ENCODE measurements around the gene TMEM107. TPM values are rescaled to one million over a fixed set of nuclear protein-coding genes. Genes with fewer than 3 reads are reported as not detected.
A peak's percentile ranks its signal among the peaks of the same experiment; 100 is the strongest.
"Not testable (repeated sequence)": the region's sequence is repeated elsewhere in the genome, so short reads cannot be mapped to it uniquely, and the experiment has no call there.

Gene TMEM107
- 53.3 and 64.7 TPM in 2 replicates for total RNA-seq (2014; rRNA removed; shearing (Covaris generic))

DNA sequence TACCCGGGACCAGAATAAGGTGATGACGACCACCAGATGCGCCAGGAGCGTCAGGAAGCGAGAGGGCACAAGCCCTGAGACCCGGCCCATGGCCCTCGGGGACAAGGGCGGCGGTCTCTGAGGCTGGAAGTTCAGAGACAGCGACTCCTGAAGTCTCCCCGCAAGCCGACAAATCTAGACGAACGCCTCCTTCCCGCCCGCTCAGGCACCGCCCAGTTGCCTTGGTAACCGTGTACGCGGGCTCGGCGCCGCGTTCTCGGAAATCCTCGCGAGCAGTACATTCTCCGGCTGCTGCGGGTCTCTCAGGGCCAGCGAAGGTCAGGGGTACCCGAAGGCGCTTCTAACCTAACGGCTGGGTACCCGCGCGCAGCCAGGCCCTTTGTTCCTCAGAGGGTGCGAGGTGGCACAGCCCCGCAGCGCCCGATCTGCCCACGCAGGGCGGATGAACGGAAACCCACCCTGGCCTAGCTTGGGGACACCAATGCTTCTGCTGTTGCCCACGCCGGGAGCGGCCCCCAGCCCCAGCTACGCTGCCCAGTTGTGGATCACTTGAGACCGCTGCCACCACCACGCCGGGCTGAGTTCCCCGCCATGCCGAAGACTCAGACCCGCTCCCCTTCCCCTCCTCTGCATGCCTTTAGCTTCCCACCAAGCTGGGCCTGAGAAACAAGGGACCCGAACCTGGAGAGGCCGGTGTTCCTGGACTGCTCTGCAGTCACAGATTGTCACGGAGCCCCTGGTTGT, at the start of gene TMEM107:
Gene TMEM107 (minus strand): TSS at position 184 of the 744 bp plus-strand sequence. CDS start 94 bp downstream, at position 90.
- DNase-seq (ENCODE audit: low read depth): peak; percentile 82

DNA sequence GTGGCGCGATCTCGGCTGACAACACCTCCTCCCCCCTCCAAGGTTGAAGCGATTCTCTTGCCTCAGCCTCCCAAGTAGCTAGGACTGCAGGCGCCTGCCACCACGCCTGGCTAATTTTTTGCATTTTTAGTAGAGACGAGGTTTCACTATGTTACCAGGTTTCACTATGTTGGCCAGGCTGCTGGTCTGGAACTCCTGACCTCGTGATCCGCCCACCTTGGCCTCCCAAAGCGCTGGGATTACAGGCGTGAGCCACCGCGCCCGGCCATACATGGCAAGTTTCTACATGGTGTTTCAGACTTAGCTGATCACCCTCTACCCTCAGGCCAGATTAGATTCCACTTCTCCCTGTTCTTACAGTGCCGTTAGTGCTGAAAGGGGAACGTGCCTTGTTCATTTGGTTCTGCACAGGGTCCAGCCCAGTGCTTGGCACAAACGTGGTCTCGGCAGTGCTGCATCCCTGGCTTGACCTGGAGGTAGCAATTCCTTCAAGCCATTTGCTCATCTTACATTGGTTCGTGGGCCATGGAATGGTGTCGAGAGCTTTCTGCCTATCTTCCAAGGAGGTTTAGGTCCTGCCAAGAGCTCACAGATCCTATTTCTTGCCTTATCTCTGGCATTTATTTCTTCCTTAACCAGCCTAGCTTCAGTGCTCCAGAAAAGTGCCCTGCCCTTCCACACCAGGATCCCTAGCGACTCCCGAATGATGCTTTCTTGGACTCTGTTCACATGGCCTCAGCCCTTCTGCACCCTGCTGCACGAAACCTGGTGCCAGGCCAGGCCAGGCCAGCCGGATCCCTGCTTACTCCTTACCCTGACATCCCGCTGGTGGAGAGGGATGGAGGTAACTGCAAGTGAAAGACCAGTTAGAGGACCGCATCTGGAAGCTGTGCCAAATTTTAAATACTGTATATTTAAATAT, 49.0 kb upstream of the TMEM107 start:
- DNase-seq (ENCODE audit: low read depth): no peak

DNA sequence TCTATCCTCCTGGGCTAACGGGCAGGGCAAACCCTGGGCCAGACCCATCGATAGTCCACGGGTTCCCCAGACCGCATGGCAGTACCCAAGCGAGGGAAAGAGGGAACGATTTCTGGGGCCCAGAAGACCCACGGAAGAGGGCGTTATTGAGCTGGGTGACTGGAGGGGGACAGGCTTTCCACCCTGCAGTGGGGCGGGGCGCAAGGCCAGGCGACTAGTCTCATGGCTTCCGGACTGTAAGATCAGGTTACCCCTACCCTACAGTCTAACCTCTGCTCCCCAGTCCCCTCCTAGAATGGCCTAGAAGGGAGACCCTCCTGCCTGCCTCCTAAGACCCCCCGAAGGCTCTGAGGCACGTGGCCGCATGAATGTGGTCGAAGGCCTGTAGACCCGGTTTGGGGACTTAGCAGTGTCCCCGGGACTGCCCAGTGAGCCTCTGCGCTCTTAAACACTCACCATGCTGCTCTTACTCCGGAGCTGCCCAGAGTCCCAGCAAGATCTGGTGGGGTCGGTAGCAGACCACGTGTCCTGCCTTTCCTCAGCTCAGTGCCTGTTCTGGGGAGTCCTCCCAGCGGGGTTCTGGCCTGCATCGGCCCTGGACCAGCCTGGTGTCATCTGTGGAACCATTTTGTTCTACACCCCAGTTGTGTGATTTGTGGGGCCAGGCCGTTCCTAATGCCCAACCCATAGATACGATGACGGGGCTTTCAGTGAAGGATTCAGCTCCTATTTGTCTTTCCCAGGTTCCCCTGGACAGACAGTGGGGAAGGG, 47.4 kb upstream of the TMEM107 start:
- DNase-seq (ENCODE audit: low read depth): peak; percentile 53

DNA sequence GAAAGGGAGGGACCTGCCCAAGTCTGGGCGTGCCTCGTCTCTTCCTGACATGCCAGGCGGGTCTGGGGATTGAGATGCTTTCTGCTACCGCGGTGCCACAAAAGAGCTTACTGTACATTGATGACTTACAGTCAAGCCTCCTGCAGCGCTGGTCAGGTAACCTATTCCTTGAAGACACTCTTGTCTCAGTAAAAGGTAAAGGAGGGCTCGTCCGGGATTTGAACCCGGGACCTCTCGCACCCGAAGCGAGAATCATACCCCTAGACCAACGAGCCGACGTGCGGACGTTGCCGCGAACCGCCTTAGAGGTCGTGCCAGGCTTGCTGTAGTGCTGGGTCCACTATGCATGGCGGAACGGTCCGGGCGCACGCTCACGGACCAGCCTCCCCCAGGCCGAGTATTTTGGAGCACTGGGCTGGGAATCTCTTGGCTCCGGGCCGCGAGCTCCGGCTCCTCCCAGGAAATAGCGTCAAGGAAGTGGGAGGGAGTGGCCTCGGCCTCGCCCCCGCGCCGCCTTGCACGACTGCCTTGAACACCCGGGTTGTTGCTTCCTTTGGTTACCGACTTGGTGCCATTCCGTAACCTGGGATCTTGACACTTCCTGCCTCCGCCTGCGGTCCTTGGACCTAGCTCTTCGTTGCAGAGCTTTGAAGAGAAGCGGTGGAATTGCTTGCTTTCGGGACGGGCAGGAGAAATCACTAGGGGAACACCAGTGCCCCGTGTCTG, 46.6 kb upstream of the TMEM107 start:
- DNase-seq (ENCODE audit: low read depth): peak; percentile 92

DNA sequence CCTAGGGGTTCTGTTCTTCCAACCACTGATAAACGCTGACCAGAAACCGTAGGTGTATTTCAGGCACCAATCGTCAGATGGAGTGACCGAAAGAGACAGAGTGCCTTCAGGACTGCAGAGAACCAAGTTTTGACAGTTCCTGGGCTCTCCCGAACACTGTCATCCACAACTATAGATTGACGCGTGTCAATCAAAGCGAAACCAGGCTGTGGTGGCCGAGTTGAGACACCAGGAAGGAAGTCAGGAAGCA, 46.1 kb upstream of the TMEM107 start:
- no peak for DNase-seq (ENCODE audit: low read depth)

DNA sequence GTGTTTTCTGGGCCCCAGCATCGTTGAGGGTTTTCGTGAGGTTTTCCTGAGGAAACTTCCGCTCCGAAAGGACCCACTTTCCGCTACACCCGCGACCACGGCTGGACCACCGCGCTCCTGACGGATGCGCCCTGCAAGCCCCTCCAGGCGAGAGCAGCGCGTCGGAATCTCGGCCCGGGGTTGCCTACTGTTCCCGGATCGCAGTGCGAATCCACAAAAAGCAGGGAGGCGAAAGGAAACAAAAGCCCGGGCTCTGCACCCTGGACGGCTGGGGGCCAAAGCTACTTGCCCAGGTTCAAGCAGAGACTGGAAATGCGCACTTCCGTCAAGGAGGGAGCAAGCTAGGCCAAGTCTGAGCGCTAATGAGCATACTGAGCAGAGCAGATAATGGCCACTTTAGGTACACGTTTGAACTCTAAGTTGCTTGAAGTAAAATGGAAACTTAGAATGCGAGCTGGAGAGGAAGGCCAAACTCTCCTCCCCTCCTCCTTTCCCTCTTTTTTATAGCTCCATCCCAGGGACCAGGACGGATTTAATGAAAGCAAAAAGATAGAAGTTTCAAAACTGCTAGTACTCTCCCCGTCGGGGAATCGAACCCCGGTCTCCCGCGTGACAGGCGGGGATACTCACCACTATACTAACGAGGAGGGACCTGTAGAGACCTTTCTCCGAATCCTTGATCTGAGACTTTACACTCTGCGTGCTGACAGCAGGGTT, 45.6 kb upstream of the TMEM107 start:
- DNase-seq (ENCODE audit: low read depth): peak; percentile 86

DNA sequence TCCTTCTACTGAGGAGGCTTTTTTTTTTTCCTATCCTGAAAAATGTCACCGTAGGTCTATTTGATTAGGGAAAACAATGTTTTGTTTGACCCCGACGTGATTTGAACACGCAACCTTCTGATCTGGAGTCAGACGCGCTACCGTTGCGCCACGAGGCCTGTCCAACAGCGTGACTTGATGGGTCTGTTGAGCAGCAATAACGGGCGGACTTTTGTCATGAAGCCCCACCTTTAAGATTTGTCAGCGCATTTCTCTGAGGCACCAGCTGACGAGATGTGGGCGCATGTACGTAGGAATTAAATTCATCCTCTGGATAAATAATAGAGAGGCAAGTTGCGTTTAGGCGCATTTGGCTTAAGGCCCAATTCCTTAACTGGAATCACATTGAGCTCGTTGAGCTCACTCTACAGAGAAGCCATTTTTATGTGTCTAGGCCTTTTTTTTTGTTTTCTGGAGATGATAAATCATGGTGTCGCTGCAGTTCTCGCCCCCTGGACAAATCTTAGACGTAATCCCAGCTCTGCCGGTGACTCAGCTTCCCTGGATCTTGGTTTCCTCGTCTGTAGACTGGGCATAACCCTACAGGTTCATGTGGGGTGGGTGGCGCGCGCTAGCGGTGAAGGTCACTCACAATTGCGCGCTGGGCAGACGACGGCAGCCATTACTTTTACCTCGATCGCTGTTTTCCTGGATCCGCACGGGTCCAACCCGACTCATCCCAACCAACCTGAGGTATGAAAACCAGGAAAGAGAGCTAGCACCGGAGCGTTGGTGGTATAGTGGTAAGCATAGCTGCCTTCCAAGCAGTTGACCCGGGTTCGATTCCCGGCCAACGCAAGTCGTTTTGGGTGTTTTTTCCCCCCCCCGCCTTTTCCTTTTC, 44.8 kb upstream of the TMEM107 start:
- DNase-seq (ENCODE audit: low read depth): peak; percentile 85

DNA sequence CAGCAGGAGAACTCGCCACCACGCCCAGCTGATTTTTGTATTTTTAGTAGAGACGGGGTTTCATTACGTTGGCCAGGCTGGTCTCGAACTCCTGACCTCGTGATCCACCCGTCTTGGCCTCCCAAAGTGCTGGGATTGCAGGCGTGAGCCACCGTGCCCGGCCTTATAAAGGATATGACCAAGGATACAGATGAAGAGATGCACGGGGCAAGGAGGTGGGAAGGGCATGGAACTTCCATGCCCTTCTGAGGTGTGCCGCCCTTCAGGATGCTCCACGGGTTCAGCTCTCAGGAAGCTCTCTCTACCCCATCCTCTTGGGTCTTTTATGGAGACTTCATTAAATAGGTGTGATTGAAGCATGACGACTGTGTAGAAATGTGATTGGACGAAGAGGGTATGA, 37.8 kb upstream of the TMEM107 start:
- DNase-seq (ENCODE audit: low read depth): not testable (repeated sequence)

DNA sequence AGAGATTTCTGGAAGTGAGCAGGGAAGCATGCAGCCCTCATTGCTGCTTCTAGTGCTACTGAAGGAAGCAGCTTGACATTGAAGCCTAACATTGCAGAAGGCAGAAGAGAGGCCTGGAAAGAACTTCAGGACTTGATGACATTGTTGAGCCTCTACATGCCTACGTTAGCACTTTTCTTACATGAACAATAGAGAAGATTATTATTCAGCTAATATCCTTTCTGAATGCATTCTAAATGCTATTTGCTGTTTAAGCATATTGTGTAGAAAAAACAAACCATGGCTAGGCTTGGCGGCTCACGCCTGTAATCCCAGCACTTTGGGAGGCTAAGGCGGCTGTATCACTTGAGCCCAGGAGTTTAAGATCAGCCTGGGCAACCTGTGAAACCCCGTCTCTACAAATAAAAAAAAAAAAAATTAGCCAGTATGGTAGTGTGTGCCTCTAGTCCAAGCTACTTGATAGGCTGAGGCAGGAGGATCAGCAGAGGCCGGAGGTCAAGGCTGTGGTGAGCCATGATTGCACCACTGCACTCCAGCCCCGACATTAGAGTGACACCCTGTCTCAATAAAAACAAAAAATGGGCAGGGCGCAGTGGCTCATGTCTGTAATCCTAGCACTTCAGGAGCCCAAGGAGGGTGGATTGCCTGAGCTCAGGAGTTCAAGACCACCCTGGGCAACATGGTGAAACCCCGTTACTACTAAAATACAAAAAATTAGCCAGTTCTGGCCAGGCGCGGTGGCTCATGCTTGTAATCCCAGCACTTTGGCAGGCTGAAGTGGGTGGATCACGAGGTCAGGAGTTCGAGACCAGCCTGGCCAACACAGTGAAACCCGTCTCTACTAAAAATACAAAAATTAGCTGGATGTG, 36.4 kb upstream of the TMEM107 start:
- no peak for DNase-seq (ENCODE audit: low read depth)

DNA sequence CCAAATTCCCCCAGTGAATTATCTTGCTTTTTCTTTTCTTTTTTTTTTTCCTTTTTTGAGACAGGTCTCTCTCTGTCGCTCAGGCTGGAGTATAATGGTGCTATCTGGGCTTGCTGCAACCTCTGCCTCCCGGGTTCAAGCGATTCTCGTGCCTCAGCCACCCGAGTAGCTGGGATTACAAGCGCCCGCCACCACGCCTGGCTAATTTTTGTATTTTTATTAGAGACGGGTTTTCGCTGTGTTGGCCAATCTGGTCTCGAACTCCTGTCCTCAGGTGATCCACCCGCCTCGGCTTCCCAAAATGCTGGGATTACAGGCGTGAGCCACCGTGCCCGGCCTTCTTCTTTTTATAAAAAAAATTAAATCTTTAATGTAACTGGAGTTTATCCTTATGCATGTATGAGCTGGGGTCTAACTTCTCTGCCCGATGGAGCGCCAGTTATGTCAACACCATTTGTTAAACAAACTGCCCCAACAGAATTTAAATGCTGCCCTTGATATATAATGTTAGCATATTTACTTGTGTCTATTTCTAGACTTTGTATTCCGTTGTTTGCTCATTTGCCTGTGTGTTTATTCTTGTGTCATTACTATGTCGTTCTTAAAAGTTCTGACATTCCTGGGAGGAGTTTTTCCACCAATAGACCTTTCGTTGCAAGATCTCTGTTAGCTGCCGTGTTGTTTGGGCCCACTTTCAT, 34.7 kb upstream of the TMEM107 start:
- DNase-seq (ENCODE audit: low read depth): no peak

DNA sequence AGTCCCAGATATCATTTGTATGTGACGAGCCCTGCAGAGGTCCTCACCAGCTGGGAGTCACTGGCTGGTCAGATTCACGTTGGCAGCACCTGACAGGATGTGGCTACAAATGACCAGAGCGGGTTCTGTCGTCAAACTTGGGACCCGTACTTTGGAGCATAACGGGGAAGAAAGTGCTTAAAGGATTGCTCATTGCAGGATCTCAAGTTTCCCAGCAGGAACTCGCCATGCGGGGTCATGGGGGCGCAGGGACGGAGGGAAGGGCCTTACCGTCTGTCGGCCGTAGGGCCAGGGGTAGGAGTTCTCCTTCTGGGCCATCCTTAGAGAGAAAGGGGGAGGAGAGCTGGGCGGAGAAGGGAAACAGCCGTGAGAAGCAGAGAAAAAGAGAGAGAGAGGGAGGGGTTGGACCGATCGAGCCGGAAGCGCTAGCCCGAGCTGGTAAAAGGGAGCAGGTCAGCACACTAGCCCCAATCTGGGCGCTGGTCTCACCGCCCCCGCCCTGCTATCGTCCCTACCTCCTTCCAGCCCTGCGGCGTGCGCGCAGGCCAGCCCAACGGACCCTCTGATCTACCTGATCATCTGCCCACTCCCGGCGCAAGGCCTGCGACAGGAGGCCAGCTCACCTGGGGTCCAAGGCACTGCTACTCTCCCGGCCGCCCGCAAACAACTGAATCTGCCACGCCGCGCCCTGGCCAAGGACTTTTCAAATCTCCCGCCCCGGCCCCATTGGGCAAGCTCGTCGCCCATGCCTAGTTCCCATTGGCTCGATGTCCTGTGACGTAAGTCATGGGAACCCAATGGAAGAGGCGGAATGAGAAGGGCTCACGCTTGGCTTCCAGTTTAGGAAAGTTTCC, 34.0 kb upstream of the TMEM107 start, which contains the start of gene AURKB:
Gene AURKB (minus strand): TSS at position 669 of the 854 bp plus-strand sequence. CDS start 351 bp downstream, at position 318.
- peak; percentile 96 for DNase-seq (ENCODE audit: low read depth)

DNA sequence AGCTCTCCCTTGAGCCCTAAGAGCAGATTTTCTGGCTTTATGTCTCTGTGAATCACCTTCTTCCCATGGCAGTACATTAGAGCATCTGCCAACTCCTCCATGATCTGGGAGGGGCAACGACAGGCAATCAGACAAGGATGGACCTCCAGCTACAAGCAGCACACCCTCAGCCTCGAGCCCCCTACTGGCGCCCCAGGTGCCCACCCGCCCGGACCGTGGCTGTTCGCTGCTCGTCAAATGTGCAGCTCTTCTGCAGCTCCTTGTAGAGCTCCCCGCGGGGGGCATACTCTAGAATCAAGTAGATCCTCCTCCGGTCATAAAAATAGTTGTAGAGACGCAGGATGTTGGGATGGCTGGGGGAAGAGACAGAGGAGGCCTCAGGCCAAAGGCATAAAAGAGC, 30.4 kb upstream of the TMEM107 start:
- DNase-seq (ENCODE audit: low read depth): no peak

DNA sequence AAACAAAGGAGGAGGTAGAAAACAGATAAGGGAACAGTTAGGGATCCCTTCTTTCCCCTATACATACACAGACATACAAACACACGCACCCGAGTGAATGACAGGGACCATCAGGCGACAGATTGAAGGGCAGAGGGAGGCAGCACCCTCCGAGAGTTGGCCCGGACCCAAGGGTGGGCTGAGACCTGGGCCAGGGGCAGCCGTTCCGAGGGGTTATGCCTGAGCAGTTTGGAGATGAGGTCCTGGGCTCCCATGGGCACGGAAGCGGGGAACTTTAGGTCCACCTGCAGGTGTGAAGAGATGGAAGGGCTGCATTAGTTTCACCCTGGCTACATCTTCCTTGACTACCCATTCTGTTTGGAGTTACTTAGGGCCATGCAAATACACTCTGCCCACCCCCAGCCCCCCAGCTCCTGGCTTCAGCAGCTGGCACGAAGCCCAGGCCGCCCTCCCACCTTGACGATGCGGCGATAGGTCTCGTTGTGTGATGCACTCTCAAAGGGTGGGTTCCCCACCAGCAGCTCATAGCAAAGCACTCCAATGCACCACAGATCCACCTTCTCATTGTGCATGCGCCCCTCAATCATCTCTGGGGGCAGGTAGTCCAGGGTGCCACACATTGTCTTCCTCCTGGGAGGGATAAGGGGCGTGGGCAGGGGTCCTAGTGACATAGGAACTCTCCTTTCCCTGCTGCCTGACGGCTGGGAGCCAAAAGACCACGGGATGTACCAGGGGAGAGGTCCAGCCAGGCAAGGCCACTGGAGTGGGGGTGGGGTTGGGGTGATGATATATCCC, 28.8 kb upstream of the TMEM107 start:
- no peak for DNase-seq (ENCODE audit: low read depth)

DNA sequence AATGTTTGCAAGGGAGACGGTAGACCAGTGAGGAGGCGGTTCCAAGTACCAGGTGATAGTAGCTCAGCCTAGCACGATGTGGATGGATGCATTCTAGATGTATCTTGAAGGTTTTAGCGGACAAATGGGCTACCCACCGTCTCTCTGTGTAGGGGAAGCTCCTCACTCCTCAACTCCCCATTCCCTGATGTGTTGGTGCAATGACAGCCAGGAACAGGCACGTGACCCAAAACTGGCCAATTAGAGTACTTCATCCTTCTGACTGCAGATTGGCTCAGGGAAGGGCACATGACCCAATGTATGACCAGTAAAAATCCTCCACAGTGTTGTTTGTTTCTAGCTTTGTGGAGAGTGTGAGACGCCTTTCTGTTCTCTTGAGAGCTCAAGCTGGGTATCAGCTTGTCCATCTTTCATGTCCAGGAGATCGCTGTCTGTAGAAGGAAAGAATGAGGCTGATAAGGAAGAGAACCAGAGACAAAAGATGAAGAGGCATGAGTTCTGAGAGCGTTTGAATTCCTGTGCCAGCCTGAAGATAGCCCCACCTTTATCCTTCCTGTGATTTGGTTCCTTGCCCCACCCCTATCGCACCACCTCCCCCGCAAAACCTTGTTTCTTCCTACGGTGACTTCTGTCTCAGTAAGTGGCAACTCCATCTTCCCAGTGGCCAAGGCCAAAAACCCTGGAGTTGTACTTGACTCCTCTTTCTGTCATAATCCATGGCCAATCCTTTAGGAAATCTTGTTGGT, 16.1 kb upstream of the TMEM107 start:
- peak; percentile 93 for DNase-seq (ENCODE audit: low read depth)

DNA sequence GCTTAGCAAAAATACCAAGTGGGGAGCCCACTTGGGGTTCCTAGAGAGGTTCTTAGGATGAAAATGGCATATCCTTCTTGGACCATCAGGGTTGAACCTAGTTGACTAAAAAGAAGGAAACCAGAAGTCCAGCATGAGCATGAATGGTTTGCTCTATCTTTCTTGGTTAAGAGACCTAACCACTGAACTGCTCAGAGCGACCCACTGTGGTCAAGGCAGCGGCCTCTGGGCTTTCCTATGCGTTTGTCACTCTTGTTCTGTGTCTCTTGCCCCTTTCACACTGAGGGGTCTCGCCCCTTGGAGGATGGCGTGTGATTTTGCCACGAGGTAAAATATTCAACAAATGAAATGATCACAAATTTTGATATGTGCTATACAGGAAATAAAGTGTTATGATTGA, 14.3 kb upstream of the TMEM107 start:
- DNase-seq (ENCODE audit: low read depth): no peak

Data from RPMI7951 (cell line).